ENCODE data around the gene RP2. TPM values are rescaled to one million over a fixed set of nuclear protein-coding genes. Genes with fewer than 3 reads are reported as not detected.

RP2 gene
- total RNA-seq, 1 donor from 2014 or later = 15.5 TPM

DNA sequence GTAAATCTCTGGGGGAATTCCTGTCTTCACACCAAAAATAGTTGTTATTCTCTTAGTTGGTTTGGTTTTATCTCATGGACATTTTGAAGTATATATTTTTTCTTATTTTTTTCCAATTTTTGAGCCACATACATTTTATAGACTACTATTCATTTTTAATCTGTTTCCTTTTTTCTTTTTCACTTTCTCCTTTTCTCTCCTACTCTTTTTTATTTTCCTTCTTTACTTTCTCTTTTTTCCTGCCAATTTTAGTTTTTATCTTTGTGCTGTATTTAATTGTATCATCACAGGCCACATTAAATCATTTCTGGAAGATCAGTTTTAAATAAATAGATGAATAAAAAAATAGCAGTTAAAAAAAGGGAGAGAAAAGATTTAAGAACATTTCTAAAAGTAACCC lies 61.4 kb downstream of the RP2 start:
- Histone ChIP-seq H3K4me3 (no peak overlapping the region), H3K4me1 (no peaks in the 10 kb centered on the region), H3K36me3 (no peaks in the 10 kb centered on the region), H3K27ac (no peak overlapping the region), H3K27me3 (no peaks in the 10 kb centered on the region), H3K9me3 (no peaks in the 10 kb centered on the region)
- intact Hi-C loops (cut with DNase I) = no loop called here
- TF ChIP-seq, protein P1, sequence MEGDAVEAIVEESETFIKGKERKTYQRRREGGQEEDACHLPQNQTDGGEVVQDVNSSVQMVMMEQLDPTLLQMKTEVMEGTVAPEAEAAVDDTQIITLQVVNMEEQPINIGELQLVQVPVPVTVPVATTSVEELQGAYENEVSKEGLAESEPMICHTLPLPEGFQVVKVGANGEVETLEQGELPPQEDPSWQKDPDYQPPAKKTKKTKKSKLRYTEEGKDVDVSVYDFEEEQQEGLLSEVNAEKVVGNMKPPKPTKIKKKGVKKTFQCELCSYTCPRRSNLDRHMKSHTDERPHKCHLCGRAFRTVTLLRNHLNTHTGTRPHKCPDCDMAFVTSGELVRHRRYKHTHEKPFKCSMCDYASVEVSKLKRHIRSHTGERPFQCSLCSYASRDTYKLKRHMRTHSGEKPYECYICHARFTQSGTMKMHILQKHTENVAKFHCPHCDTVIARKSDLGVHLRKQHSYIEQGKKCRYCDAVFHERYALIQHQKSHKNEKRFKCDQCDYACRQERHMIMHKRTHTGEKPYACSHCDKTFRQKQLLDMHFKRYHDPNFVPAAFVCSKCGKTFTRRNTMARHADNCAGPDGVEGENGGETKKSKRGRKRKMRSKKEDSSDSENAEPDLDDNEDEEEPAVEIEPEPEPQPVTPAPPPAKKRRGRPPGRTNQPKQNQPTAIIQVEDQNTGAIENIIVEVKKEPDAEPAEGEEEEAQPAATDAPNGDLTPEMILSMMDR (IDR thresholded peaks at IDR 0.05) = no peak
- ATAC-seq = no peak
- DNase-seq = no peak

DNA sequence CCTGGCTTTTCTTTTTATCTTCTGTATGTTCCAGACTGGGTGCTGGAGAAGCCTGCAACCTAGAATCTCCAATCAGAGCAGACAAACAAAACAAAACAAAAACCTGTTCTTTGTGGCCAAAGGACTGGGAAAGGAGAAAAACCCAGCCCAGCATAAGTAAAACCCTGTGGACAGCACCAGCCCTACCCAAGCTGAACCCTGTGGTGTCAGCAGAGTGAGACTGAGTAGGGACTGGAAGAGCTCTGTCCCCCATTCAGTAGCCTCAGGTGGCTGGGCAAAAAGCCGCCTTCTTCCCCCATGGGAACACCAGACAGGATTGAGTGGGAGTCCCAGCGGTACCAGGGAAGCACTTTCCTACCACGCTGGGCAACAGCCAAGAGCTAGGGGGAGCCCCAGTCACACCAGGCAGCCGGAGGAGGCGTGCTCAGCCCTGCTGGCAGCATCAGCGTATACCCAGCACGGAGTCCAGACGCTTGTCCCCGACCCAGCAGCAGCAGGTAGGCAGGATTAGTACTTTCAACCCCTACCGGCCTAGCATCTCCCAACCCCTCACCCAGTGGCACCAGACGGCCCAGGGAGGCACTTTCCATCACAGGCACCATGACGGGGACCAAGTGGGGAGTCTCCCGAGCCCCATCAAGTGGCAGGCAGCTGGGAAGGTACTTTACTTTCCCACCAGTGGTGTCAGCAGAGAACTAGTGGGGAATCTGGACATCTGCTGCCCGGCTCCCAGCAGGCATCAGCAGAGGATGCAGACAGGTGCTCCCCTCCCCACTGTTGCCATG lies 66.8 kb downstream of the RP2 start:
- Histone ChIP-seq H3K27ac (no peak overlapping the region), H3K27me3 (no peaks in the 10 kb centered on the region), H3K4me1 (no peaks in the 10 kb centered on the region), H3K36me3 (no peaks in the 10 kb centered on the region), H3K4me3 (peak overlapping the region; percentile 42), H3K9me3 (no peaks in the 10 kb centered on the region)
- TF ChIP-seq, protein P1 (IDR thresholded peaks at IDR 0.05) = peak; percentile 52
- ATAC-seq (peak; percentile 100), DNase-seq (peak; percentile 88)
- intact Hi-C loops (cut with DNase I) = no loop called here

DNA sequence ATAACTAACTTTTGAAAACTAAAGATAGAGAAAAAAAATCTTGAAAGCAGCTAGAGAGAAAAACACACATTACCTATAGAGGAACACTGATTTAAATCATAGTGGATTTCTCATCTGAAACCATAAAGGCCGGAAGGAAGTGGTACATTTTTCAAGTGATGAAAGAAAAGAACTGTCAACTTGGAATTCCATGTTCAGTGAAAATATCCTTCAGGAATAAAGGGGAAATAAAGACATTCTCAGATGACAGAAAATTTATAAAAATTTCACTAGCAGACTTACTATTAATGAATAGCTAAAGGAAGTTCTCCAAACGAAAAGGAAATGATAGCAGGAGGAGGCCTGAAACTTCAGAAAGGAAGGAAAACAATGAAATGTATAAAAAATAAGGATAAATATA lies 67.8 kb downstream of the RP2 start:
- Histone ChIP-seq H3K27me3 (no peaks in the 10 kb centered on the region), H3K27ac (no peak overlapping the region), H3K36me3 (no peaks in the 10 kb centered on the region), H3K4me1 (no peaks in the 10 kb centered on the region), H3K9me3 (no peaks in the 10 kb centered on the region), H3K4me3 (no peak overlapping the region)
- TF ChIP-seq, protein P1 (IDR thresholded peaks at IDR 0.05) = no peak
- ATAC-seq = no peak
- intact Hi-C loops (cut with DNase I) = no loop called here
- no peak for DNase-seq

DNA sequence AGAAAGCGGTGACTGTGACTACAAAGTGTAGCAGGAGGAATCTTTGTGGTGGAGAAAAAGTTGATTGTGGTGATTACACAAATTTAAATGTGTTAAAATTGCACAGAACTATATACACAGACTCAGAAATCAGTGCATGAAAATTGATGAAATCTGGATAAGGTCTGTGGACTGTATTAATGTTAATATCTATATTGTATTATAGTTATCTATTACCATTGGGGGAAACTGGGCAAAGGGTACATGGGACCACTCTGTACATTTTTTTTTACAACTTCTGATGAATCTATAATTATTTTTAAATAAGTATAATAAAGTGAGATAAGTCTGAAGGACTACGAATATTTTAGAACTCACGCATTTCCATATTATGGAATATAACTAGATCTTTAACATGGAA lies 73.6 kb downstream of the RP2 start:
- H3K9me3 ChIP-seq = no peaks in the 10 kb centered on the region
- H3K4me3 ChIP-seq = no peak overlapping the region
- H3K27ac ChIP-seq = no peak overlapping the region
- H3K36me3 ChIP-seq = no peaks in the 10 kb centered on the region
- no peaks in the 10 kb centered on the region for H3K4me1 ChIP-seq
- TF ChIP-seq, protein P1 (IDR thresholded peaks at IDR 0.05) = no peak
- no peaks in the 10 kb centered on the region for H3K27me3 ChIP-seq
- intact Hi-C loops (cut with DNase I) = no loop called here
- no peak for ATAC-seq
- no peak for DNase-seq

DNA sequence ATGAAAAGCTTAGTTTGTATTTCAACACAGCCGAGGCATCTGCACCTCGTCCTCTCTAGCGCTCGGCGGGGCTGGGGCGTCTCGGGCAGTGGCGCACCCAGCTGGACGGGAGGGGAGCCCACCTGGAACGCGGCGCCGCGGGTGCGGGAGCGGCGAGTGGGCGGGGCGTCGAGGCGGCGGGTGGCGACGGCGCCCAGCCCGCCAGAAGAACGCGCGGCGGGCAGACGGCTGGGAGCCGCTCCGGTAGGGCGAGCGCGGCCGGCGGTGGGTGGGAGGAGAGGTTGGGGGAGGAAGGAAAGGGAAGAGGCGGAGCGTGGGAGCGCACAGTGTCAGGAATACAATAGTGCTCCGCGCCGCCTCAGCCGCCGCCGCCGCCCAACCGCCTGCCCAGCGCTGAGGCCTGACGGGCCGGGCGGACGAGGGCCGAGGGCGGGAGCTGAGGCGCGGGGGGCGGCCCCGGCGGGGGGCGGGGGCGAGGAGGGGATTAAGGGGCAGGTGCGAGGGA lies 75.3 kb downstream of the RP2 start, which contains the start of gene JADE3:
JADE3 (plus strand) TSS at position 324 of the 505 bp plus-strand sequence. CDS start 72,474 bp downstream, outside the sequence.
- TF ChIP-seq, protein P1 (IDR thresholded peaks at IDR 0.05) = no peak
- H3K36me3 ChIP-seq = no peaks in the 10 kb centered on the region
- no peaks in the 10 kb centered on the region for H3K4me1 ChIP-seq
- intact Hi-C loops (cut with DNase I) = no loop called here
- H3K9me3 ChIP-seq = no peaks in the 10 kb centered on the region
- H3K27me3 ChIP-seq = no peaks in the 10 kb centered on the region
- peak; percentile 96 for ATAC-seq
- H3K27ac ChIP-seq = peak within 1 kb of the TSS; percentile 63
- peak within 1 kb of the TSS; percentile 65 for H3K4me3 ChIP-seq
- peak; percentile 89 for DNase-seq

All from upper lobe of right lung (tissue), 1 donor.